GM12892 (cell line): ENCODE data around the gene KRT85.

ENCODE experiments used
- DNase-seq: peaks from one replicate; pipeline ENCODE4 v3.0.0; 2011; ENCODE audit not compliant: insufficient read length
- FAIRE-seq: peaks from 2 replicates; lab custom pipeline; 2011; peaks lifted over from hg19 to GRCh38; lab: Jason Lieb, UNC
- POLR2A ChIP-seq: IDR thresholded peaks from 2 replicates; pipeline ENCODE4 v1.6.1; 2011; ENCODE audit warnings: low read depth, low read length, control low read depth
- POLR2AphosphoS5 ChIP-seq: IDR thresholded peaks from 2 replicates; pipeline ENCODE4 v1.6.1; 2011; ENCODE audit warnings: low read depth, low read length, control low read depth
- TAF1 ChIP-seq: IDR thresholded peaks from 2 replicates; pipeline ENCODE4 v1.6.1; 2011; ENCODE audit warnings: low read depth, mild to moderate bottlenecking, control low read depth, low read length, borderline replicate concordance

Gene KRT85

GRCh38 chr12:52314511-52314910, 52.8 kb downstream of the KRT85 start:
- DNase-seq (no peak), FAIRE-seq (no peak)
- TF ChIP-seq POLR2A (no peak), POLR2AphosphoS5 (no peak), TAF1 (no peak)

GRCh38 chr12:52313926-52314325, 53.4 kb downstream of the KRT85 start:
- TF ChIP-seq TAF1 = no peak
- TF ChIP-seq POLR2AphosphoS5 = no peak
- no peak for TF ChIP-seq POLR2A
- no peak for DNase-seq
- FAIRE-seq = no peak

GRCh38 chr12:52313461-52313860, 53.8 kb downstream of the KRT85 start:
- TF ChIP-seq POLR2A (no peak), TAF1 (no peak), POLR2AphosphoS5 (no peak)
- DNase-seq (no peak), FAIRE-seq (no peak)

- DNase-seq = no peak
- no peak for FAIRE-seq
- TF ChIP-seq TAF1 (no peak), POLR2A (no peak), POLR2AphosphoS5 (no peak)
Measured at GRCh38 chr12:52312086-52312485, 55.2 kb downstream of the KRT85 start.

- DNase-seq (no peak), FAIRE-seq (no peak)
- no peak for TF ChIP-seq POLR2AphosphoS5
- no peak for TF ChIP-seq TAF1
- no peak for TF ChIP-seq POLR2A
Measured at GRCh38 chr12:52311285-52311648, 56.0 kb downstream of the KRT85 start.

GRCh38 chr12:52310622-52311284, 56.5 kb downstream of the KRT85 start:
- DNase-seq (no peak), FAIRE-seq (no peak)
- TF ChIP-seq POLR2AphosphoS5 = no peak
- no peak for TF ChIP-seq POLR2A
- TF ChIP-seq TAF1 = no peak
